HCT116 (cell line): Measurements from ENCODE around the gene CHRNB4. TPM values are rescaled to one million over a fixed set of nuclear protein-coding genes. Genes with fewer than 3 reads are reported as not detected.

ENCODE experiments used
- ATAC-seq: fragments of 200-7000 bp; cut with Tn5 transposase; 2 replicates; pipeline ENCODE4 v1.9.1; 2020; ENCODE audit warnings: mild to moderate bottlenecking, moderate library complexity
- BruUV-seq: library from RNA; stranded (reverse); fragments of 400-500 nt; replicated peaks from 2 replicates; lab custom pipeline; 2021; lab: Mats Ljungman, UMichigan
- CTCF ChIA-PET: fragments of 300-600 bp; sonication (Branson Sonifier 250); formaldehyde crosslinking; loops from one replicate; lab custom pipeline; 2021; ENCODE audit warnings: antibody characterized with exemption; lab: Charles Lee
- POLR2A ChIA-PET: fragments of 300-600, 350-600 bp; sonication (Branson Sonifier 250); formaldehyde crosslinking; loops from one replicate; lab custom pipeline; 2021; ENCODE audit warnings: antibody characterized with exemption; lab: Charles Lee
- RAD21 ChIA-PET, 2 experiments: fragments of 300-600 bp; sonication (Branson Sonifier 250); formaldehyde crosslinking; loops; one replicate each; lab custom pipeline; 2023; ENCODE audit warnings: low total read pairs in 2 of 2; ENCODE audit not compliant: uncharacterized antibody in 2 of 2, unreplicated experiment in 2 of 2, low non-redundant PET in 1 of 2; lab: Charles Lee
- DNase-seq: peaks from one replicate; pipeline ENCODE4 v3.0.0-alpha.2; 2010; ENCODE audit warnings: low read depth, low spot score
- H2AFZ ChIP-seq: fragments of 200-600 bp; shearing (Covaris generic), sonication (generic); 2 replicates; pipeline ENCODE4 v1.6.1; 2017; ENCODE audit warnings: low read depth, mixed run types, mixed read lengths, antibody characterized with exemption, low read length; ENCODE audit not compliant: poor library complexity, severe bottlenecking
- H3K27ac ChIP-seq: 2 replicates; pipeline ENCODE4 v1.5.1; 2012; ENCODE audit warnings: low read depth, low read length
- H3K27me3 ChIP-seq: fragments of 200-600 bp; sonication (generic); 2 replicates; pipeline ENCODE4 v1.6.1; 2016; ENCODE audit warnings: mixed run types, low read length, mixed read lengths; ENCODE audit not compliant: insufficient read depth
- H3K36me3 ChIP-seq, 2 experiments: fragments of 200-500 bp in 1 of 2; fragments of 200-600 bp in 1 of 2; sonication (Bioruptor generic) in 1 of 2; sonication (generic) in 1 of 2; 2 replicates each; pipeline versions ENCODE4 v1.5.1 to v1.6.1; 2014 to 2016; ENCODE audit warnings: low read length in 2 of 2, inconsistent platforms in 1 of 2, mixed read lengths in 1 of 2, mixed run types in 1 of 2; ENCODE audit not compliant: insufficient read depth in 2 of 2, control insufficient read depth in 1 of 2
- H3K4me1 ChIP-seq, 2 experiments: fragments of 200-600 bp in 1 of 2; sonication (generic) in 1 of 2; 2 replicates each; pipeline versions ENCODE4 v1.5.1 to v1.6.1; 2012 to 2017; ENCODE audit warnings: low read length in 2 of 2, inconsistent platforms in 1 of 2, mild to moderate bottlenecking in 1 of 2, mixed read lengths in 1 of 2, mixed run types in 1 of 2, moderate library complexity in 1 of 2; ENCODE audit not compliant: insufficient read depth in 2 of 2, control insufficient read depth in 1 of 2
- H3K4me2 ChIP-seq: fragments of 200-600 bp; sonication (generic); 2 replicates; pipeline ENCODE4 v1.6.1; 2017; ENCODE audit warnings: mixed run types, low read length, mixed read lengths
- H3K4me3 ChIP-seq, 2 experiments: fragments of 200-600 bp in 1 of 2; sonication (generic) in 1 of 2; replicated peaks in 1 of 2; 2 replicates each; pipeline ENCODE4 v1.5.1; 2011 to 2016; ENCODE audit warnings: low read length in 2 of 2, control low read depth in 1 of 2, low read depth in 1 of 2, mild to moderate bottlenecking in 1 of 2, mixed read lengths in 1 of 2, mixed run types in 1 of 2
- H3K79me2 ChIP-seq: fragments of 200-600 bp; sonication (generic); 2 replicates; pipeline ENCODE4 v1.6.1; 2017; ENCODE audit warnings: mild to moderate bottlenecking, mixed run types, low read length, moderate library complexity, mixed read lengths; ENCODE audit not compliant: insufficient read depth
- H3K9ac ChIP-seq: fragments of 200-600 bp; sonication (generic); 2 replicates; pipeline ENCODE4 v1.6.1; 2016; ENCODE audit warnings: low read length, mixed read lengths
- H3K9me2 ChIP-seq: fragments of 200-600 bp; sonication (generic), shearing (Covaris generic); 2 replicates; pipeline ENCODE4 v1.6.1; 2017; ENCODE audit warnings: mixed run types, mild to moderate bottlenecking, moderate library complexity; ENCODE audit not compliant: insufficient read depth
- H3K9me3 ChIP-seq, 2 experiments: fragments of 200-500 bp in 1 of 2; fragments of 200-600 bp in 1 of 2; sonication (Bioruptor generic) in 1 of 2; sonication (generic) in 1 of 2; 2 replicates each; pipeline ENCODE4 v1.6.1; 2014 to 2017; ENCODE audit warnings: low read length in 2 of 2, mixed read lengths in 2 of 2, inconsistent platforms in 1 of 2, low read depth in 1 of 2, mild to moderate bottlenecking in 1 of 2, mixed run types in 1 of 2, moderate library complexity in 1 of 2; ENCODE audit not compliant: control insufficient read depth in 1 of 2, insufficient read depth in 1 of 2
- H4K20me1 ChIP-seq: fragments of 200-600 bp; sonication (generic), shearing (Covaris generic); 2 replicates; pipeline ENCODE4 v1.6.1; 2017; ENCODE audit warnings: mixed run types, mild to moderate bottlenecking, moderate library complexity; ENCODE audit not compliant: insufficient read depth
- ATF3 ChIP-seq: IDR thresholded peaks from 2 replicates; pipeline ENCODE4 v1.6.1; 2012
- CEBPB ChIP-seq: IDR thresholded peaks from 2 replicates; pipeline ENCODE4 v1.6.1; 2012; ENCODE audit warnings: low read depth
- CTCF ChIP-seq, 3 experiments: fragments of 200-600 bp in 1 of 3; sonication (generic) in 1 of 3; IDR thresholded peaks in 2 of 3; conservative IDR thresholded peaks in 1 of 3; 2 replicates each; pipeline ENCODE4 v1.5.1; 2012 to 2017; ENCODE audit warnings: low read depth in 2 of 3, low read length in 2 of 3, antibody characterized with exemption in 1 of 3, borderline replicate concordance in 1 of 3, control low read depth in 1 of 3, mild to moderate bottlenecking in 1 of 3, mixed read lengths in 1 of 3, mixed run types in 1 of 3, moderate library complexity in 1 of 3; ENCODE audit not compliant: insufficient read depth in 1 of 3
- ELF1 ChIP-seq: IDR thresholded peaks from 2 replicates; pipeline ENCODE4 v1.6.1; 2012; ENCODE audit warnings: low read depth, borderline replicate concordance
- EZH2phosphoT487 ChIP-seq: fragments of 200-600 bp; IDR thresholded peaks from 2 replicates; pipeline ENCODE4 v1.6.1; 2018; ENCODE audit warnings: antibody characterized with exemption, borderline replicate concordance
- POLR2A ChIP-seq: IDR thresholded peaks from 2 replicates; pipeline ENCODE4 v1.7.0; 2011; ENCODE audit warnings: borderline replicate concordance; ENCODE audit not compliant: insufficient read depth, insufficient read length; ENCODE audit errors: extremely low read depth
- RAD21 ChIP-seq: IDR thresholded peaks from 2 replicates; pipeline ENCODE4 v1.6.1; 2012; ENCODE audit warnings: low read depth, mild to moderate bottlenecking
- REST ChIP-seq: IDR thresholded peaks from 2 replicates; pipeline ENCODE4 v1.6.1; 2012; ENCODE audit warnings: low read depth
- SP1 ChIP-seq: IDR thresholded peaks from 2 replicates; pipeline ENCODE4 v1.6.1; 2012; ENCODE audit warnings: low read depth
- SRF ChIP-seq: IDR thresholded peaks from 2 replicates; pipeline ENCODE4 v1.6.1; 2012; ENCODE audit warnings: low read depth
- ZFX ChIP-seq: fragments of 450-650 bp; IDR thresholded peaks from 2 replicates; pipeline ENCODE4 v1.6.1; 2017
- ZNF274 ChIP-seq: fragments of 200-500 bp; sonication (Bioruptor generic); IDR thresholded peaks from 2 replicates; pipeline ENCODE4 v1.6.1; 2014; ENCODE audit warnings: mild to moderate bottlenecking, low read depth, low read length, inconsistent platforms
- intact Hi-C: fragments of 100-400 bp; cut with micrococcal nuclease; formaldehyde crosslinking; loops from 2 replicates; pipeline ENCODE4 v1.10.0; 2022
- total RNA-seq: library from RNA; stranded (reverse); gene quantifications from one replicate; pipeline ENCODE4 v1.2.1, GENCODE V29; 2021; ENCODE audit not compliant: unreplicated experiment
- TF ChIP-seq, protein P1 (sequence below): IDR thresholded peaks from 2 replicates; pipeline ENCODE4 v1.6.1; 2011; ENCODE audit warnings: mild to moderate bottlenecking, low read length, moderate library complexity; ENCODE audit not compliant: insufficient replicate concordance; ENCODE audit errors: extremely low read depth

Gene CHRNB4
- total RNA-seq, 1 experiment from 2014 or later: 2.0 TPM

- no peaks in the 10 kb centered on the region for H4K20me1 ChIP-seq
- no peak overlapping the region for H3K4me2 ChIP-seq
- H3K27ac ChIP-seq: no peak overlapping the region
- DNase-seq (no peak), ATAC-seq (no peak)
- H3K9me2 ChIP-seq: no peaks in the 10 kb centered on the region
- CTCF ChIA-PET: no interaction called here
- H3K4me3 ChIP-seq: no peak overlapping the region
- TF ChIP-seq CTCF (IDR thresholded peaks at IDR 0.05 in 2 of 3, conservative IDR thresholded peaks at IDR 0.05 in 1 of 3; ENCODE audit: borderline replicate concordance in 1 of 3, insufficient read depth in 1 of 3, low read depth in 2 of 3, low read length in 2 of 3): no peak
- no peak for TF ChIP-seq ATF3
- TF ChIP-seq REST: no peak
- TF ChIP-seq CEBPB: no peak
- no peak for TF ChIP-seq EZH2phosphoT487
- no peak for TF ChIP-seq POLR2A
- TF ChIP-seq ZFX: no peak
- no peak for TF ChIP-seq SRF
- no peak for TF ChIP-seq ZNF274
- TF ChIP-seq SP1: no peak
- TF ChIP-seq, protein P1, sequence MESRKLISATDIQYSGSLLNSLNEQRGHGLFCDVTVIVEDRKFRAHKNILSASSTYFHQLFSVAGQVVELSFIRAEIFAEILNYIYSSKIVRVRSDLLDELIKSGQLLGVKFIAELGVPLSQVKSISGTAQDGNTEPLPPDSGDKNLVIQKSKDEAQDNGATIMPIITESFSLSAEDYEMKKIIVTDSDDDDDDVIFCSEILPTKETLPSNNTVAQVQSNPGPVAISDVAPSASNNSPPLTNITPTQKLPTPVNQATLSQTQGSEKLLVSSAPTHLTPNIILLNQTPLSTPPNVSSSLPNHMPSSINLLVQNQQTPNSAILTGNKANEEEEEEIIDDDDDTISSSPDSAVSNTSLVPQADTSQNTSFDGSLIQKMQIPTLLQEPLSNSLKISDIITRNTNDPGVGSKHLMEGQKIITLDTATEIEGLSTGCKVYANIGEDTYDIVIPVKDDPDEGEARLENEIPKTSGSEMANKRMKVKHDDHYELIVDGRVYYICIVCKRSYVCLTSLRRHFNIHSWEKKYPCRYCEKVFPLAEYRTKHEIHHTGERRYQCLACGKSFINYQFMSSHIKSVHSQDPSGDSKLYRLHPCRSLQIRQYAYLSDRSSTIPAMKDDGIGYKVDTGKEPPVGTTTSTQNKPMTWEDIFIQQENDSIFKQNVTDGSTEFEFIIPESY: no peak
- TF ChIP-seq RAD21: no peak
- TF ChIP-seq ELF1: no peak
- TF ChIP-seq, all 23 proteins: peak for 0
- intact Hi-C loops: no loop called here
- H3K79me2 ChIP-seq: no peaks in the 10 kb centered on the region
- BruUV-seq: no TSS peak
- no peaks in the 10 kb centered on the region for H3K9me3 ChIP-seq
- ChIA-PET RAD21 (no interaction called here), POLR2A (no interaction called here)
- no peak overlapping the region for H3K9ac ChIP-seq
- no peaks in the 10 kb centered on the region for H3K36me3 ChIP-seq
- H2AFZ ChIP-seq: no peak overlapping the region
- H3K27me3 ChIP-seq: no peaks in the 10 kb centered on the region
- H3K4me1 ChIP-seq: no peaks in the 10 kb centered on the region
Measured at GRCh38 chr15:78627348-78627747, 13.7 kb downstream of the CHRNB4 start.
